ENCODE measurements around the gene NME7. TPM values are rescaled to one million over a fixed set of nuclear protein-coding genes. Genes with fewer than 3 reads are reported as not detected.

Gene NME7
- total RNA-seq, 1 experiment from 2014 or later: 67.1 TPM

Other genes starting within 250 kb of the NME7 start
- gene BLZF1, start 398 bp upstream of the NME7 start, total RNA-seq (2014; rRNA removed; shearing (Covaris generic)): 47.4 and 49.4 TPM in 2 replicates
- 8.5 and 10.1 TPM in 2 replicates for gene CCDC181, start 59.7 kb upstream of the NME7 start, total RNA-seq (2014; rRNA removed; shearing (Covaris generic))
- 9.8 and 11.3 TPM in 2 replicates for gene SLC19A2, start 118.1 kb upstream of the NME7 start, total RNA-seq (2014; rRNA removed; shearing (Covaris generic))
- not detected in 2 replicates for gene F5, start 218.7 kb upstream of the NME7 start, total RNA-seq (2014; rRNA removed; shearing (Covaris generic))